Small intestine (tissue), 4 donors: ENCODE data around the gene TUFM. TPM values are rescaled to one million over a fixed set of nuclear protein-coding genes. Genes with fewer than 3 reads are reported as not detected.

Source experiments
- polyA plus RNA-seq, 4 donors: library from polyadenylated mRNA; stranded (reverse) in 3 of 4; unstranded in 1 of 4; fragments of 200-250 nt in 3 of 4; fragments of 120-200 nt in 1 of 4; gene quantifications; one replicate each; pipeline versions ENCODE4 v1.2.1 to v1.2.3, GENCODE V29; 2013
- donor health status: healthy with polysubstance abuse.
- donor health status: Bipolar disorder and iron deficiency.
- donor health status: healthy.

TUFM gene
- polyA plus RNA-seq, 4 donors: 145 to 293 (median 212) TPM

Other genes with a start within 250 kb of the TUFM start
- gene SULT1A2, start 249.3 kb downstream of the TUFM start, polyA plus RNA-seq: 100 to 1,000 TPM in 2 of 4 donors, 10 to 100 TPM in 1, 1 to 10 TPM in 1; 6.5 to 321 (median 123) TPM
- 100 to 1,000 TPM in 2 of 4 donors, 10 to 100 TPM in 2; 69.7 to 710 (median 271) TPM for gene SULT1A1, start 236.3 kb downstream of the TUFM start, polyA plus RNA-seq
- 1 to 10 TPM in 1 of 4 donors, under 1 TPM in 1, not detected in 2; 0.03 to 2.2 TPM for gene NPIPB8, start 208.3 kb downstream of the TUFM start, polyA plus RNA-seq
- gene EIF3C, start 134.9 kb downstream of the TUFM start, polyA plus RNA-seq: 100 to 1,000 TPM; 430 to 869 (median 564) TPM
- 1 to 10 TPM in 1 of 4 donors, under 1 TPM in 1, not detected in 2; 0.10 to 3.6 TPM for gene NPIPB9, start 94.6 kb downstream of the TUFM start, polyA plus RNA-seq
- gene ATXN2L, start 23.3 kb downstream of the TUFM start, polyA plus RNA-seq: 100 to 1,000 TPM in 1 of 4 donors, 10 to 100 TPM in 3; 51.9 to 114 (median 65.1) TPM
- 10 to 100 TPM; 26.2 to 76.0 (median 42.5) TPM for gene SH2B1, start 17.5 kb upstream of the TUFM start, polyA plus RNA-seq
- 1 to 10 TPM in 3 of 4 donors, under 1 TPM in 1; 0.90 to 4.2 (median 3.0) TPM for gene ATP2A1, start 32.1 kb upstream of the TUFM start, polyA plus RNA-seq
- 10 to 100 TPM; 26.5 to 55.7 (median 29.8) TPM for gene RABEP2, start 78.9 kb upstream of the TUFM start, polyA plus RNA-seq
- 1 to 10 TPM in 2 of 4 donors, under 1 TPM in 1, not detected in 1; 0.81 to 2.4 (median 1.1) TPM for gene CD19, start 85.6 kb upstream of the TUFM start, polyA plus RNA-seq
- 10 to 100 TPM; 16.5 to 53.0 (median 22.5) TPM for gene NFATC2IP, start 104.6 kb upstream of the TUFM start, polyA plus RNA-seq
- 10 to 100 TPM; 41.7 to 68.8 (median 59.1) TPM for gene SPNS1, start 128.4 kb upstream of the TUFM start, polyA plus RNA-seq
- gene LAT, start 138.7 kb upstream of the TUFM start, polyA plus RNA-seq: 10 to 100 TPM in 3 of 4 donors, 1 to 10 TPM in 1; 7.5 to 19.2 (median 12.1) TPM